Measurements from ENCODE around the gene TEAD3.

DNA sequence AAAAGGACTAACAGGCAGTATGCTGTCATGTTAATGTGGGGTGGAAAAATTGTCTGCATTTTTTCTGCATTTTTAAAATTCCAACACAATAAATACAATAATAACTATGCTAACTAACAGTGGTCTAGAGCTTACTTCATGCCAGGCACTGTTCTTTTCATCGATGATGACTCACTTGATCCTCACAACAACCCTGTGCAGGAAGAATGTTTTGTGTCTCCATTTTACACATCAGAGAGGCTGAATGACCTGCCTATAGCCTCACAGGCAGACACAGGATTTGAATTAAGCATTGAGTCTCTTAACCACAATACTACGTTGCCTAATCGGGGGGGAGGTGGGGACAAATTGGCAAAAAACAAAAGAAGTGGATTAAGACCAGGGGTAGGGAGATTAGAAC lies 71.6 kb downstream of the TEAD3 start:
- TF ChIP-seq, protein P1, sequence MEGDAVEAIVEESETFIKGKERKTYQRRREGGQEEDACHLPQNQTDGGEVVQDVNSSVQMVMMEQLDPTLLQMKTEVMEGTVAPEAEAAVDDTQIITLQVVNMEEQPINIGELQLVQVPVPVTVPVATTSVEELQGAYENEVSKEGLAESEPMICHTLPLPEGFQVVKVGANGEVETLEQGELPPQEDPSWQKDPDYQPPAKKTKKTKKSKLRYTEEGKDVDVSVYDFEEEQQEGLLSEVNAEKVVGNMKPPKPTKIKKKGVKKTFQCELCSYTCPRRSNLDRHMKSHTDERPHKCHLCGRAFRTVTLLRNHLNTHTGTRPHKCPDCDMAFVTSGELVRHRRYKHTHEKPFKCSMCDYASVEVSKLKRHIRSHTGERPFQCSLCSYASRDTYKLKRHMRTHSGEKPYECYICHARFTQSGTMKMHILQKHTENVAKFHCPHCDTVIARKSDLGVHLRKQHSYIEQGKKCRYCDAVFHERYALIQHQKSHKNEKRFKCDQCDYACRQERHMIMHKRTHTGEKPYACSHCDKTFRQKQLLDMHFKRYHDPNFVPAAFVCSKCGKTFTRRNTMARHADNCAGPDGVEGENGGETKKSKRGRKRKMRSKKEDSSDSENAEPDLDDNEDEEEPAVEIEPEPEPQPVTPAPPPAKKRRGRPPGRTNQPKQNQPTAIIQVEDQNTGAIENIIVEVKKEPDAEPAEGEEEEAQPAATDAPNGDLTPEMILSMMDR (IDR thresholded peaks at IDR 0.05; ENCODE audit: insufficient read depth, low read length): no peak
- TF ChIP-seq POLR2AphosphoS5 (IDR thresholded peaks at IDR 0.05; ENCODE audit: low read depth) (no peak), GABPA (IDR thresholded peaks at IDR 0.05; ENCODE audit: low read depth) (no peak)
- TF ChIP-seq, protein P2, sequence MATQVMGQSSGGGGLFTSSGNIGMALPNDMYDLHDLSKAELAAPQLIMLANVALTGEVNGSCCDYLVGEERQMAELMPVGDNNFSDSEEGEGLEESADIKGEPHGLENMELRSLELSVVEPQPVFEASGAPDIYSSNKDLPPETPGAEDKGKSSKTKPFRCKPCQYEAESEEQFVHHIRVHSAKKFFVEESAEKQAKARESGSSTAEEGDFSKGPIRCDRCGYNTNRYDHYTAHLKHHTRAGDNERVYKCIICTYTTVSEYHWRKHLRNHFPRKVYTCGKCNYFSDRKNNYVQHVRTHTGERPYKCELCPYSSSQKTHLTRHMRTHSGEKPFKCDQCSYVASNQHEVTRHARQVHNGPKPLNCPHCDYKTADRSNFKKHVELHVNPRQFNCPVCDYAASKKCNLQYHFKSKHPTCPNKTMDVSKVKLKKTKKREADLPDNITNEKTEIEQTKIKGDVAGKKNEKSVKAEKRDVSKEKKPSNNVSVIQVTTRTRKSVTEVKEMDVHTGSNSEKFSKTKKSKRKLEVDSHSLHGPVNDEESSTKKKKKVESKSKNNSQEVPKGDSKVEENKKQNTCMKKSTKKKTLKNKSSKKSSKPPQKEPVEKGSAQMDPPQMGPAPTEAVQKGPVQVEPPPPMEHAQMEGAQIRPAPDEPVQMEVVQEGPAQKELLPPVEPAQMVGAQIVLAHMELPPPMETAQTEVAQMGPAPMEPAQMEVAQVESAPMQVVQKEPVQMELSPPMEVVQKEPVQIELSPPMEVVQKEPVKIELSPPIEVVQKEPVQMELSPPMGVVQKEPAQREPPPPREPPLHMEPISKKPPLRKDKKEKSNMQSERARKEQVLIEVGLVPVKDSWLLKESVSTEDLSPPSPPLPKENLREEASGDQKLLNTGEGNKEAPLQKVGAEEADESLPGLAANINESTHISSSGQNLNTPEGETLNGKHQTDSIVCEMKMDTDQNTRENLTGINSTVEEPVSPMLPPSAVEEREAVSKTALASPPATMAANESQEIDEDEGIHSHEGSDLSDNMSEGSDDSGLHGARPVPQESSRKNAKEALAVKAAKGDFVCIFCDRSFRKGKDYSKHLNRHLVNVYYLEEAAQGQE (IDR thresholded peaks at IDR 0.05; ENCODE audit: insufficient replicate concordance, low read depth): no peak

Data from HL-60 (cell line).